PFSK-1 (cell line): ENCODE measurements around the gene KLK3.

Experiments
- FOXP2 ChIP-seq: optimal IDR thresholded peaks from 2 replicates; pipeline ENCODE3; 2011; ENCODE audit warnings: borderline replicate concordance, control low read depth, inconsistent platforms; ENCODE audit not compliant: insufficient read depth; ENCODE audit errors: extremely low read length, extremely low read depth
- POLR2AphosphoS5 ChIP-seq: IDR thresholded peaks from 2 replicates; pipeline ENCODE4 v1.6.1; 2012; ENCODE audit warnings: low read depth, mild to moderate bottlenecking, control low read depth, low read length, moderate library complexity
- REST ChIP-seq, 2 experiments: IDR thresholded peaks; 2 replicates each; pipeline versions ENCODE4 v1.6.1 to v1.8.0; 2011 to 2012; ENCODE audit warnings: low read depth in 2 of 2, low read length in 2 of 2, control low read depth in 1 of 2, inconsistent platforms in 1 of 2, mild to moderate bottlenecking in 1 of 2, moderate library complexity in 1 of 2; ENCODE audit not compliant: insufficient read depth in 1 of 2
- SIN3A ChIP-seq: IDR thresholded peaks from 2 replicates; pipeline ENCODE4 v1.6.1; 2012; ENCODE audit warnings: mild to moderate bottlenecking, low read length, moderate library complexity, borderline replicate concordance; ENCODE audit not compliant: insufficient read depth
- TAF1 ChIP-seq: IDR thresholded peaks from 2 replicates; pipeline ENCODE4 v1.6.1; 2012; ENCODE audit warnings: low read length, control low read depth, borderline replicate concordance; ENCODE audit not compliant: insufficient read depth

The KLK3 gene

GRCh38 chr19:50820549-50821247 is 34.0 kb upstream of the KLK3 start:
- no peak for TF ChIP-seq REST (IDR thresholded peaks at IDR 0.05; ENCODE audit: insufficient read depth in 1 of 2, low read depth in 2 of 2, low read length in 2 of 2)
- no peak for TF ChIP-seq POLR2AphosphoS5
- no peak for TF ChIP-seq SIN3A
- no peak for TF ChIP-seq FOXP2
- no peak for TF ChIP-seq TAF1

DNA sequence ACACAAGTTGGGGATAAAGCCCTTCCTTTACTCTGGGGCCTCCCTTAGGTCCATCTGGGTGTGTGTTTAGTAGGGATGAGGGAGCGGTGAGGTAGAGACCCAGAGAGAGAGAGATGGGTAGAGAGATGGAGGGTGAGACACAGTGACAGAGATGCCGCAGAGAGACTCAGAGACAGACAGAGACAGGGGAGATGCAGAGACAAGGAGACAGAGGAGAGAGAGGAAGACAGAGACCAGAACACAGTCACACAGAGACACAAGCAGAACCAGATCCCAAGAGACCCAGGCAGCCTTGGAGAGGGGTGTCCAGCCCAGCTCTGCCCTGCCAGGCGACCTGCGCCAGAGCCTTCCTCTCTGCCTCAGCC is 33.5 kb upstream of the KLK3 start:
- no peak for TF ChIP-seq SIN3A
- no peak for TF ChIP-seq FOXP2
- no peak for TF ChIP-seq POLR2AphosphoS5
- no peak for TF ChIP-seq TAF1
- TF ChIP-seq REST (IDR thresholded peaks at IDR 0.05; ENCODE audit: insufficient read depth in 1 of 2, low read depth in 2 of 2, low read length in 2 of 2), result no peak

DNA sequence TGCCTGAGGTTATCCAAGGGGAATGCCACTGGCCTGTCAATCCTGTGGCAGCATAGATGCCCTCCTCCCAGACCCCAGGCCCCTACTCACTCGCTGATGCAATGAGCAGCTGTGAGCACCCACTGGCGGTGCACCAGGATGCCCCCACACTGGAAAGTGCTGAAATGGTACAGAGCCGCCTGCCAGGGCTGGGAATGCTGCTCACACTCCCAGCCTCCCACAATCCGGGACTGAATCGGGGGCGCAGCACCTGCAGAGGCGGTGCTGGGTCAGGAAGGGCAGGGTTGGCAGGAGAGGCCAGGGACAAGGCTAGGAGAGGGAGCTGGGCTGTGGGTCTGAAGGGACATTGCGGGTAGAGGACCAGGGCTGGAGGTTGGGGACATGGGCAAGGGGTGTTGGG is 33.1 kb upstream of the KLK3 start:
- TF ChIP-seq SIN3A (no peak), FOXP2 (no peak), POLR2AphosphoS5 (no peak), REST (IDR thresholded peaks at IDR 0.05; ENCODE audit: insufficient read depth in 1 of 2, low read depth in 2 of 2, low read length in 2 of 2) (no peak), TAF1 (no peak)

- no peak for TF ChIP-seq SIN3A
- no peak for TF ChIP-seq REST (IDR thresholded peaks at IDR 0.05; ENCODE audit: insufficient read depth in 1 of 2, low read depth in 2 of 2, low read length in 2 of 2)
- TF ChIP-seq FOXP2, result no peak
- no peak for TF ChIP-seq POLR2AphosphoS5
- TF ChIP-seq TAF1, result no peak
These were observed 32.0 kb upstream of the KLK3 start for GRCh38 chr19:50822661-50823208.

DNA sequence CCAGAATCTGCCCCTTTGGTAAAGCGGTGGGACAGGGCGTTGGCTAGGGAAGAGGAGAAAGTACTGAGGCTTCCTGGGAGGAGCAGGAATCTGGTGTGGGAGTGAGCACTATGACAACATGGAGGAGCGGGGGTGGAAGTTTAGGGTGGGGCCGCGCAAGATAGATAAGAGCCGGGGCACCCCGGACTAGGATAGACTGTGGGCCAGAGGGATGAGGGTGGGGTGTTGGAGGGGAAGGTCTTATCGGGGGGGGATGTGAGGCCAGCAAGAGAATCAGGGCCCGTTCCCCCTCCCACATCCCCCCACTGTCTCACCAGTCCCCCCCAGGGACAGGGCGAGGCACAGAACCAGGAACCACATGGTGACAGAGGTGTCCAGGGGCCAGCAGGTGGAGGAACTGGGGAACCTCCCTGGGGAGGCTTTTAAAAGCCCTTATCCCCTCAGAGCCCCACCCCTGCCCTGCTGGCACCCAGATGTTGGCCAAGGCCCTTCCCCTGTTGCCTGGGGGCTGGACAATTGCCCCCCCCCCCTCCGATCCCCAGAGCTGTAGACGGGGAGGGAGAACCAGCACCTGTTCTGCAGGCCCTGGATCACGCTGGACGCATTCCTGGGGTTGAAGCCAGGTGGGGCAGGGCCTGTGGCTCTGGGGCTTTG is 31.2 kb upstream of the KLK3 start, which contains the start of gene KLK1:
TSS of gene KLK1 (minus strand) at position 399 of the 654 bp plus-strand sequence. CDS start at position 360, 39 bp downstream.
- TF ChIP-seq POLR2AphosphoS5 (no peak), REST (IDR thresholded peaks at IDR 0.05; ENCODE audit: insufficient read depth in 1 of 2, low read depth in 2 of 2, low read length in 2 of 2) (no peak), FOXP2 (no peak), TAF1 (no peak), SIN3A (no peak)
